Cardiac muscle cell (in vitro differentiated cells and primary cell): ENCODE measurements around the gene TMEM131. TPM values are rescaled to one million over a fixed set of nuclear protein-coding genes. Genes with fewer than 3 reads are reported as not detected.
"Not testable (repeated sequence)": the region's sequence is repeated elsewhere in the genome, so short reads cannot be mapped to it uniquely, and the experiment has no call there.

Experiments used
- DNase-seq, 2 donors: peaks; one replicate each; pipeline versions ENCODE4 v3.0.0 to v3.0.0-alpha.2; 2010 to 2017; ENCODE audit warnings: low read depth in 1 of 2, low spot score in 1 of 2
- H3K27ac ChIP-seq: fragments of 200-600 bp; sonication (generic); 2 replicates; pipeline ENCODE4 v1.5.1; 2016
- H3K27me3 ChIP-seq: fragments of 200-600 bp; sonication (generic); 2 replicates; pipeline ENCODE4 v1.6.0; 2016; ENCODE audit warnings: control low read depth
- H3K36me3 ChIP-seq: fragments of 200-600 bp; sonication (generic); 2 replicates; pipeline ENCODE4 v1.5.1; 2016; ENCODE audit warnings: control low read depth
- H3K4me1 ChIP-seq: fragments of 200-600 bp; sonication (generic); 2 replicates; pipeline ENCODE4 v1.8.1; 2017; ENCODE audit warnings: low read depth, mild to moderate bottlenecking, mixed run types
- H3K4me3 ChIP-seq: fragments of 200-600 bp; sonication (generic); 2 replicates; pipeline ENCODE4 v1.5.1; 2016; ENCODE audit warnings: mild to moderate bottlenecking
- H3K9me3 ChIP-seq: fragments of 200-600 bp; sonication (generic); 2 replicates; pipeline ENCODE4 v1.5.1; 2017; ENCODE audit warnings: low read depth, mild to moderate bottlenecking, control low read depth
- polyA plus RNA-seq: library from polyadenylated mRNA; unstranded; fragments of >200 nt; fragmentation: Nextera tagmentation; extraction: Ambion mirVana; gene quantifications from 2 replicates; pipeline ENCODE4 v1.2.1, GENCODE V29; 2016
- total RNA-seq: library from RNA; depleted of rRNA; stranded (reverse); fragments of >200 nt; gene quantifications from 2 replicates; pipeline ENCODE4 v1.2.3, GENCODE V29; 2016
- TF ChIP-seq, protein P1 (sequence below): IDR thresholded peaks from 2 replicates; pipeline ENCODE4 v1.5.1; 2012; ENCODE audit warnings: low read depth, mild to moderate bottlenecking, low read length

Gene TMEM131
- total and polyA plus RNA-seq, 2 experiments from 2014 or later: 16.3 to 19.1 TPM

- Histone ChIP-seq H3K4me1 (no peaks in the 10 kb centered on the region), H3K36me3 (no peaks in the 10 kb centered on the region)
Observed at GRCh38 chr2:97878865-97879264, 116.9 kb downstream of the TMEM131 start.

DNA sequence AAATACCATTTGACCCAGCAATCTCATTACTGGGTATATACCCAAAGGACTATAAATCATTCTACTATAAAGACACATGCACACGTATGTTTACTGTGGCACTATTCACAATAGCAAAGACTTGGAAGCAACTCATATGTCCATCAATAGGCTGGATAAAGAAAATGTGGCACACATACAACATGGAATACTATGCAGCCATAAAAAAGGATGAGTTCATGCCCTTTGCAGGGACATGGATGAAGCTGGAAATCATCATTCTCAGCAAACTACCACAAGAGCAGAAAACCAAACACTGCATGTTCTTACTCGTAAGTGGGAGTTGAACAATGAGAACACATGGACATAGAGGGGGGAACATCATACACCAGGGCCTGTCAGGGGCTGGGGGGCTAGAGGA, 117.4 kb downstream of the TMEM131 start:
- not testable (repeated sequence) for H3K27me3 ChIP-seq, H3K4me1 ChIP-seq, H3K4me3 ChIP-seq, H3K36me3 ChIP-seq, H3K27ac ChIP-seq, H3K9me3 ChIP-seq, DNase-seq

More at GRCh38 chr2:97878865-97879264, 116.9 kb downstream of the TMEM131 start:
- no peaks in the 10 kb centered on the region for H3K9me3 ChIP-seq
- no peak overlapping the region for H3K4me3 ChIP-seq
- TF ChIP-seq, protein P1, sequence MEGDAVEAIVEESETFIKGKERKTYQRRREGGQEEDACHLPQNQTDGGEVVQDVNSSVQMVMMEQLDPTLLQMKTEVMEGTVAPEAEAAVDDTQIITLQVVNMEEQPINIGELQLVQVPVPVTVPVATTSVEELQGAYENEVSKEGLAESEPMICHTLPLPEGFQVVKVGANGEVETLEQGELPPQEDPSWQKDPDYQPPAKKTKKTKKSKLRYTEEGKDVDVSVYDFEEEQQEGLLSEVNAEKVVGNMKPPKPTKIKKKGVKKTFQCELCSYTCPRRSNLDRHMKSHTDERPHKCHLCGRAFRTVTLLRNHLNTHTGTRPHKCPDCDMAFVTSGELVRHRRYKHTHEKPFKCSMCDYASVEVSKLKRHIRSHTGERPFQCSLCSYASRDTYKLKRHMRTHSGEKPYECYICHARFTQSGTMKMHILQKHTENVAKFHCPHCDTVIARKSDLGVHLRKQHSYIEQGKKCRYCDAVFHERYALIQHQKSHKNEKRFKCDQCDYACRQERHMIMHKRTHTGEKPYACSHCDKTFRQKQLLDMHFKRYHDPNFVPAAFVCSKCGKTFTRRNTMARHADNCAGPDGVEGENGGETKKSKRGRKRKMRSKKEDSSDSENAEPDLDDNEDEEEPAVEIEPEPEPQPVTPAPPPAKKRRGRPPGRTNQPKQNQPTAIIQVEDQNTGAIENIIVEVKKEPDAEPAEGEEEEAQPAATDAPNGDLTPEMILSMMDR: no peak
- no peak overlapping the region for H3K27ac ChIP-seq
- no peak for DNase-seq
- H3K27me3 ChIP-seq: no peaks in the 10 kb centered on the region

DNA sequence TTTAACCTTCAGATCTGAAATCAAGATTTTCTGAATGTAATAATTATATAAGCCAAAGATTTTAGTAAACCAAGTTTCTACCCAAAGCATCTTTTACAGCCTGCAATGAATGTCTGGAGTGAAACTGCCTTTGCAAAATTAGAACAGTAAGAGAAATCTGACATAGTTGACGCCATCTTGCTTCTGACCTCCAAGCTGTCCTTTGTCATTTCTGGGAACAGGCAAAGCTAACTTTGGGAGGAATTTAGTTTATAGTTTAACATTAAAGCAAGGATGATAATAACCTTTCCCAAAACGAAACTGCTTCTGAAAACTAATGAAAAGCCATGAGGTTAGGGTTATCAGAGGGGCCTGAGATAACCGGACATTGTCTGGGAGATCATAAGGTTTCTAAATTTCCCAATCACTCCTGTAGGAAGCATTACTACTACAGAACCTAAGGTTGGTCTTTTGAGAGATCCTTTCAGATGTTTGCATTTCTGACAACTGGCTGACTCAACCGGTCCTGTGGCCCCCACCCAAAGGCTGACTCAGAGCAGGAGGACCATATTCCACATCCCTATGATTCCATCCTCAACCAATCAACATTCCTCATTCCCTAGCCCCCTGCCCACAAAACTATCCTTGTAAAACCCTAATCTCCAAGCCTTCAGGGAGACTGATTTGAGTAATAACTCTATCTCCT, 124.5 kb downstream of the TMEM131 start:
- no peaks in the 10 kb centered on the region for H3K36me3 ChIP-seq
- H3K4me1 ChIP-seq: peaks cover 18% of the 10 kb centered on the region
- peak in 1 of 2 donors; percentile 54 for DNase-seq
- H3K27ac ChIP-seq: no peak overlapping the region
- H3K4me3 ChIP-seq: no peak overlapping the region
- no peaks in the 10 kb centered on the region for H3K27me3 ChIP-seq
- H3K9me3 ChIP-seq: no peaks in the 10 kb centered on the region
- TF ChIP-seq, protein P1: no peak

DNA sequence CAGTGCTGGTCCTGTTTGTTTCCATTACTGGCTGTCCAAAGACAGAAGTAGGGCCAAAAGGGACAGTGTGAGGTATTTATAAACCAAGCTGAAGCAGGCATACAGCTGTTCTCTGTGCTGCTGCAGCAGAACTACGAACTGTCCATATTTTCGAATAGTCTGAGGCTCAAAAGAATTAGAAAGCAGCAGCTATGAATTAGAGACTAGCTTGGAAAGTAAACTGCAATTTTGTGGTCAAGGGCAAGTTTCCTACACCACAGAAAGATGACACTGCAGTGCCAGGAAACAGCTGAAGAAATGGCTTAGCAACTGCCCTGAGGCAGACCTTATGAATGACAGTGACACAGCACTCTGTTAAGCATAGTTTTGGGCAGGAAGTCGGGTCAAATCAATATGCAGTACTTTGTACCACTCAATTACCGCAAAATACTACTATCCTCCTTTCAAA, 125.3 kb downstream of the TMEM131 start:
- H3K27ac ChIP-seq: peak overlapping the region; percentile 28

DNA sequence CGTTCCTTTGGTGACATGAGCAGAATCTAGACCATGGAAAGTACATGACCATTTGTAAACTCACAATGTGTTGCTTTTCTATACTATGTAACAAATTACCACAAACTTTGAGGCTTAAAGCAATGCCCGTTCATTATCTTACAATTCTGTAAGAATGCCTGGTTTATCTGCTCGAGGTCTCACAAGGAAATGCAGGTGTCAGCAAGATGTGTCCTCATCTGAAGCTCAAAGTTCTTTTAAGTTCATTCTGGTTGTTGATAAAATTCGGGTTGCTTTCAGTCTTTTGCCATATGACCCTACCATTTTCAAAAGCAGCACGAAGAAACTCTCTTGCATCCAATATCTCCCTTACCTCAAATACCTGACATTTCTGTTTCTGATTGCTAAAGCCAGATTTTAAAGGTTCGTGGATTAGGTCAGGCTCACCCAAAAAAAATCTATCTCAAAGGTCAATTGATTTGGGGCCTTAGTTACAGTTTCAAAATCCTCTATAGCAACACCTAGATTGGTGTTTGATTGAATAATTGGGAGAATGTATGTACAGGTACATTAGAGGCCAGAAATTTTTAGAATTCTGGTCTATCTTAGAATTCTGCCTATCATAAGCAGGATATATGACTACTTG, 125.9 kb downstream of the TMEM131 start:
- Histone ChIP-seq H3K27ac (peak overlapping the region; percentile 28), H3K9me3 (no peaks in the 10 kb centered on the region), H3K4me3 (no peak overlapping the region), H3K36me3 (no peaks in the 10 kb centered on the region), H3K4me1 (peaks cover 18% of the 10 kb centered on the region), H3K27me3 (no peaks in the 10 kb centered on the region)
- no peak for DNase-seq
- TF ChIP-seq, protein P1: no peak

More for the DNA sequence above, 125.3 kb downstream of the TMEM131 start:
- no peaks in the 10 kb centered on the region for H3K36me3 ChIP-seq
- peak; percentile 4 to 74 for DNase-seq
- no peaks in the 10 kb centered on the region for H3K27me3 ChIP-seq
- H3K4me1 ChIP-seq: peaks cover 18% of the 10 kb centered on the region
- TF ChIP-seq, protein P1: no peak
- H3K9me3 ChIP-seq: no peaks in the 10 kb centered on the region
- H3K4me3 ChIP-seq: no peak overlapping the region
